NCI-H1048 (cell line): ENCODE data around the gene EGLN1.
"Not testable (repeated sequence)": the region's sequence is repeated elsewhere in the genome, so short reads cannot be mapped to it uniquely, and the experiment has no call there.

Experiments
- DNase-seq: peaks from one replicate; lab custom pipeline; 2025; lab: John Stamatoyannopoulos, UW

Gene EGLN1

DNA sequence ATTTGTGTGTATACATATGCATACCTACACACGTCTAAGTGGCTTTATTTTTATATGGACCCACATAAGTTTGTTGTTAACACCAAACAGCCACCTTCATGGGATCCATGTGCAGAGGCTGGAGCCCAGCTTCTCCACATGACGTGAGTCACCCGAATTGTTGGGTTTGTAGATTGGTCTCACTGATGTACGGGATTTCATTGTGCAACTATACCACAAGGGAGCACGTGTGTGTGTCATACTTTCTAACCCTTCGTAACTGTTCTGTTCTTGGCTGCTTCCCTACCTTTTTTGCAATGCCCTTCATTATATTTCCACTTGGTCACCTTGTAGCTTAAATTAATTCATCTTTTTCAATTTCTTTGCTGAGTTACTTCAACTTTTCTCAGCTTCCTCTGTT lies 63.0 kb downstream of the EGLN1 start:
- DNase-seq: no peak

DNA sequence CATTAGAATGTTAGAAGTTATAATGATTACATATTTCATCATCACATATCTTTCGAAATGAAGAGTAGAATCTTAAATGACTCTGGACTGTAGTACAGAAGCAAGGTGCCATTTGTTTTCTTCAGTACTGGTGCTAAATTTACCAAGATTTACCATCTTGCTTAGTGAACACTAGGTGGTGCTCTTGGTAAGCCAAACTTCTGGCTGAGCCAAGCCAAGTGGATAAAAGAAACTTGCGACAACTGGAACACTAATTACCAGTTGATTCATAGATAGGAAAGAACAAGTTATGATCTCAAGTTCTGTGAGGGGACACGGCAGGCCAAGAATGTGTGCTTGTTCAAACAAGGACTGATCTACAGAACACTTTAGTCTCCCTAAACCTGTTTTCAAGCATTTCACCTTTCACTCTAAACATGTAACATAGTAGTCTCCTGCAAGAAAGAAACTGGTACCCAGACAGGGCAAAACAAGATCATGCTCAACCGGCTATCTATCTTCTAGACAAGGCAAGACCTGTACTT lies 64.2 kb downstream of the EGLN1 start:
- DNase-seq: peak; percentile 63

DNA sequence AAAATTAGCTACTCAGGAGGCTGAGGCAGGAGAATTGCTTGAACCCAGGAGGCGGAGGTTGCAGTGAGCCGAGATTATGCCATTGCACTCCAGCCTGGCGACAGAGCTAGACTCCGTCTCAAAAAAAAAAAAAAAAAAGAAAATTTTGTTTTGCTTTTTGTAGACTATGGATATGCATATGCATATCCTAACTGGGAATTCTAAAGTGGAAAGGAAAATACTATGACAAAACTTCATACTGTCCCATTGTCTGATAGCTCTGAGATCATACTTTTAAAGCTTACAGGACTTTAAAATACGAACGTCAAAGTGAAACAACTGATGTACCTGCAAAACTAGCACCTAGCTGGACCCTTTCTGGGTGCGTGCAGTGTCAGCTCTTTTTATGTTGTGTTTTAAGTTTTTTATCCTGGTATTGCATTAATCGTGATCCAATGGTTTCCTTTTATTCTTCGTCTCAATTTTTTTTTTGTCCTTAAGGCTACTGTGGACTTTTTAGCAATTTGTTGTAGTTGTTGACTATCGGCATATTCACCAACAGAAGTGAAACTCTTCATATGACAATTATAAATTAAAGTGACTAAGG lies 64.8 kb downstream of the EGLN1 start:
- no peak for DNase-seq

DNA sequence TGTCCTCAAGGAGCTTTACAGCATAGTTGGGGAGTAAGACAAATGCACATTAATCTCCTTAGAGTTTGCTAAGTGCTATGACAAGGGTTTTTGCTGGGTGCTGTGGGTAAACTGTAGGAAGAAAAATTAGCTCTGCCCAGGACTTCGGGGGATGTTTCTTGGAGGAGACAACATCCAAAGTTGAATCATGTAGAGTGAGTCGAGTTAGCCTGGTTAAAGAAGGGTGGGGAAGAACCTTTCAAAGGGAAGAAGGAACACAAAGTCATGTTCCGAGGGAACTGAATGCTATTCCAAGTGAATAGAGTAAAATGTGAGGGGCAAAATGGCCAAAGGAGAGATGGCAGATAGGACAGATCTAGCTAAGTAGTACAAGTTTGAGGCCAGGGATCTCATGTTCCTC lies 66.9 kb downstream of the EGLN1 start:
- no peak for DNase-seq

DNA sequence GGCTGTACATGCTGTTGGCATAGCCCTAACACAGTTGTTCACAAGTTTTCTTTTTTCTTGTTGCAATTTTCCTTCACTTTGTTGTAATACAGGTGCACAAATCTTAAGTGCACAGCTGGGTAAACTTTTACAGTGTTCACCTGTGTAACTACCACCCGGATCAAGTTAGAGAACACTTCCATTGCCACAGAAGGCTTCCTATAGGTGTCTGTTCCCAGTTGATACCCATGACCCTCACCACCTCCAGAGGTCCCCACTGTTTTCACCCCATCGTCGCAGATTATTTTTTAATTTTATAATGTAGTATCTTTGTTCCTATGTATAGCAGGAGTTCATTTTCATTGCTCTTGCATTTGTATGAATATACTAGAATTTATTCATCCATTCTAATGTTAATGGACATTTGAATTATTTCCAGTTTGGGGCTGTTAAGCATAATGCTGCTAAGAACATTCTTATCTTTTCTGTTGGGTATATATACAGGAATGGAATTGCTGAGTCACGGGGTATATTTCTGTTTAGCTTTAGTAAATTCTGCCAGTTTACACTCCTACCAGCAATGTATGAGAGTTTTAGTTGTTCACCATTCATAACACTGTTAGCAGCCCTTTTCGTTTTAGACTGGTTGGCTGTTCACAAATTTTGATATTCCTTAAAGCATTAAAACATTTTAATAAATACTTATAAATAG lies 67.6 kb downstream of the EGLN1 start:
- DNase-seq: no peak

DNA sequence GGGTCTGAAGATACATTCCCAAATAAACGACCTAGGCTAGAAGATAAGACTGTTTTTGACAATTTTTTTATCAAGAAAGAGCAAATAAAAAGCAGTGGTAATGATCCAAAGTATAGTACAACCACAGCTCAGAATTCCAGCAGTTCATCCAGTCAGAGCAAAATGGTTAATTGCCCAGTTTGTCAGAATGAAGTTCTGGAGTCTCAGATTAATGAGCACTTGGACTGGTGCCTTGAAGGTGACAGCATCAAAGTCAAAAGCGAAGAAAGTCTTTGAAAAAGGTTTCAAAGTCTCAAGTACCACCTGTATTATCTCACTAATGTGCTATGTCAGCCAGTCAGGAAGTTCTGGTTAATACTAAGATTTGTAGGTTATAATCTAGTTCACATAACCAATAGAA lies 69.0 kb downstream of the EGLN1 start:
- no peak for DNase-seq

DNA sequence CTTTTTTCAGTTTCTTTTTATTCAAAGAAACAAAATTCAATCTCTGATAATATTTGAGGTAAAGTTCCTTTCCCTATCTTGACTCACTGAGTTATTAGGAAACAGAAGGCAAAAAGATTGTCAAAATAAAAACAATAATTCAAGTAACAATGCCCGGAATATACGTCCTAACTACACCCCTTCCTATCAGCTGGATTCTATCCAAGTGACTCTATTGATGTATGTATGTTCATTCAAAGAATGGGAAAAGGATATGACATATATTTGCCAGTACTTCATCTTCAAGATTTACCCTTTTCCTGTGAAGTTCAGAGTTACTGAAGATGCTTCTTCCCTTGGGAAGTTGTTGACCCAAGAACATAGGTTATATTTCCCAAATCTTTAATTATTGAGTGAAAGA lies 70.3 kb downstream of the EGLN1 start:
- DNase-seq: no peak

DNA sequence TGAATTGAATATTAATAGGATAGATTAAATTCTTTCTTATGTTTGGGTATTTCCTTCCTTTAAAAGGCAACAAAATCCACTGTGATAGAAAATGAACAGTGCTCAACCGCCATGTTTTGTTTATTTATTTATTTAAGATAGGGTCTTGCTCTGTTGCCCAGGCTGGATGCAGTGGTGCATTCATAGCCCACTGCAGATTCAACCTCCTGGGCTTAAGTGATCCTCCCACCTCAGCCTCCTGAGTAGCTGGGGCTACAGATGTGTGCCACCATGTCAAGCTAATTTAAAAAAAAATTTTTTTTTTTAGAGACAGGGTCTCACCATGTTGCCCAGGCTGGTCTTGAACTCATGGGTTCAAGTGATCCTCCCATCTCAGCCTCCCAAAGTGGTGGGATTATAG lies 73.2 kb downstream of the EGLN1 start:
- not testable (repeated sequence) for DNase-seq

DNA sequence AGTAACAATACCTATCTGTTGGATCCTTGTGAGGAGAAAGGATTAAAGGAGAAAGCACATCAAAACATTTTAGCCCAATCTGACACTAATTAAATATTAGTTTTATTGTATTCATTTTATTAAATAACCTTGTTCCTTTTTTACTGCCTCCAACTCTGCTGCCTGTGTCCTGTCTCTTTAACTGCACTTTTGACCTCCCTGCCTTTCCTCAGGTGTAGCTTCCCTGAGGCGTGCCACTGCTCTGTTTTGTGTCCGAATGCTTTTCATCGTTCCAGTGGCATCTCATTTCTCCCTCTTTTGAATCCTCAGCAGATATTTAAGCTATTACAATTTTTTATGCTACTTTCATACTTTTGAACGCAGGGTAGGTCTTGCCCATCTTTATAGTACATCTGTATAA lies 73.6 kb downstream of the EGLN1 start:
- DNase-seq: no peak

DNA sequence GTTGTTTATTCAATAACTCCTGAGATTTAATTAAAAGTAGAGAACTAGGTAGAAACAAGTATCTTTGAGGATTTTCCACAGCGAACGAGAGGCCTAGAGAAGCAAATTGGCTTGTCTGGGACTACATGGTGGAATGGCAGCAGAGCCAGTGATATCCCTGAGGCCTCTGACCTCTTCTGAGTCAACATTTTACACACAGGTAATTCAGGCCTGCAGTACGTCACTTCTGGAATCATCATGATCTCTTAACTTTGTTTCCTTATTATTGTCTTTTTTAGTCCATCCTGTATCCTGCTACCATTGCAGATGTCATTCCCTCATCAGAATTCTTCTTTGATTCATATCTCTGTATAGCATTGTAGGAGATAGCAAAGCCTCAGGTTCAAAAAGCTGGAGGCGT lies 74.1 kb downstream of the EGLN1 start:
- no peak for DNase-seq

DNA sequence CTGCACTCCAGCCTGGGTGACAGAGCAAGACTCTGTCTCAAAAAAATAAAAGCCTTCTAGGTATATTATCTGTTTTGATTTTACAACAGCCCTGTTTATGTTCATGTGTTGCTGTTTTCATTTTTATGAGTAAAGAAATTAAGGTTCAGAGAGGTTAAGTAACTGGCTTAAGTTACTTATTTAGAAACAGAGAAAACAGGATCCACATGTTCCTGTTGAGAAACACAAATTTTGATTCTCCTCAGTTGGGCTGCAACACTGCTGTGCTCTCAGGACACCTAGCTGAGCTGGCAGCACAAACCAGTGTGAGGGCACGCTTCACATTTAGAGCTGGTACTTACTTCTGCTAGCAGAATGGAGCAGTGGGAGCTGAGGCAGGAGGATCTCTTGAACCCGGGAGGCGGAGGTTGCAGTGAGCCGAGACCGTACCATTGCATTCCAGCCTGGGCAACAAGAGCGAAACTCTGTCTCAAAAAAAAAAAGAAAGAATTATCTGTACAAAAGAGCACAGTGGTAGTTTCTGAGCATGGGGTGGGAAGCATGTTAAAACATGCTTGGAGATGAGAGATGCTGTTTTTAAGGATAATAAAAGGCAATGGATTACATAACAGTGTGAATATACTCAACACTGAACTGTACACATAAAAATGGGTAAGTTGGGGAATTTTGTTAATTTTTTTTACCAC lies 81.6 kb downstream of the EGLN1 start:
- DNase-seq: no peak

DNA sequence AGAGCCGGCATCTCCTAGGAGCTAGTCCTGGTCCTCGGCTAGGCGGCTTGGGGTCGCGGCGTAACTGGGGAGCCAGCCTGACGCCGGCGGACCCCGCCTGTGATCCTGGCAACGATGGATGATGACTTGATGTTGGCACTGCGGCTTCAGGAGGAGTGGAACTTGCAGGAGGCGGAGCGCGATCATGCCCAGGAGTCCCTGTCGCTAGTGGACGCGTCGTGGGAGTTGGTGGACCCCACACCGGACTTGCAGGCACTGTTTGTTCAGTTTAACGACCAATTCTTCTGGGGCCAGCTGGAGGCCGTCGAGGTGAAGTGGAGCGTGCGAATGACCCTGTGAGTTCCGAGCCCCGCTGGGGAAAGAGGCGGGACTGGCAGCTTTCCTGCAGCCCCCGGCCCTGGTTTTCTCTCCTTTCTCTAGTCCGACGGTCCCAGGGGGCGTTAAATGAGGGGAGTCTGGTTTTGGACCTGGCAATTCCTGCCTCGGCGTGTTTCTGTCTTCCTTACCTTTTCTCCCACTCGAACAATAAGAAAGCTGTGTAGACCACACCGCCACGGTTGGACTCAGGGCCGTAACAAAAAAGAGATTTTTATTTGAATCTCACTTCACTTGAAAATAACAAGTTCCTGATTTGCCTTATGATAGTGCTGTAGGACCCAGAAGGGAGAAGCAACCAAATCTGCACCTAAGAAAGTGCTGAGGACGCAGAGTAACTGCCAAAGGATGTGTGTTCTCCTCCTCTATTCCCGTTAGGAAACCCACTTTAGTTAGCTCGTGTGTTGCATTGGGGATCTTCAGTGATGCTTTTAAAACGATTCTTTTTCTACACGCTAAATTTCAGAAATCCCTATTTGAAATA lies 83.6 kb downstream of the EGLN1 start, which contains the start of gene SPRTN:
Gene SPRTN (plus strand): TSS at position 24 of the 859 bp plus-strand sequence. CDS start 91 bp downstream, at position 115.
- no peak for DNase-seq

DNA sequence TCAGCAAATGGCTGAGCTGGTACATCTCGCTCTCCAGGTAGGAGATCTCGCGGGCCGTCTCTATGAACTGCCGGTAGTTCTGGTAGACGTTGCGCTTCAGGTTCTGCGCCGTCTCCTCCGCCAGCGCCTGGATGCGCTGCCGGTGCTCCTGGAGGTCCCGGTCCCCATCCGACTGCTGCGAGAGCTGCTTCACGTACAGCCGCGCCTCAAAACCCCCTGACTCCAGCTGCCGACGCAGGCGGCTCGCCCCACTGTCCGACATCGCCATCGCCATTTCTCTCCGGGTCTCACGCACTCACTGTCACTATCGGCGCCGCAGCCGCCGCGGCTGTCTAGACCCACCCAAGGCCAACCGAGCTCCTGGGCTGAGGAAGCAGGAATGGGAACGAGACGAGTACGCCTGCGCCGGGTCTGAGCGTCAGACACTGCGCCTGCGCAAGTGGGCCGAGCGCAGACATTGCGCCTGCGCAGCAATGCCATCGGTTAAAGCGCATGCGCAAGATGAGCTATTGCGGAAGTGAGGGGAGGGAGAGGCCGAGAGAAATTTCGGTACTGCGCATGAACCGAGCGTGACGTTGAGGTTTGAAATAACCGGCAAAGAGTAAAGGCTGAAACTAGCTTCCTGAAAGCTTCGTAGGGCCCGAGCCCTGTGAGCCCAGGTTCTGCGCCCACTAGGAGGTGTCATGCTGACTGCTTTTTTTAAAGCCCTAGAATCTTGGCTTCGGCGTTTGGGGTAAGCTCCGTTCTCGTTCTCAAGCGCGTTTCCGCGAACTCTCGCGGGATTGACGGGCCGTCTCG lies 84.4 kb downstream of the EGLN1 start, which contains the start of gene EXOC8:
Gene EXOC8 (minus strand): TSS at position 381 of the 798 bp plus-strand sequence. CDS start 107 bp downstream, at position 274.
- peak; percentile 99 for DNase-seq

DNA sequence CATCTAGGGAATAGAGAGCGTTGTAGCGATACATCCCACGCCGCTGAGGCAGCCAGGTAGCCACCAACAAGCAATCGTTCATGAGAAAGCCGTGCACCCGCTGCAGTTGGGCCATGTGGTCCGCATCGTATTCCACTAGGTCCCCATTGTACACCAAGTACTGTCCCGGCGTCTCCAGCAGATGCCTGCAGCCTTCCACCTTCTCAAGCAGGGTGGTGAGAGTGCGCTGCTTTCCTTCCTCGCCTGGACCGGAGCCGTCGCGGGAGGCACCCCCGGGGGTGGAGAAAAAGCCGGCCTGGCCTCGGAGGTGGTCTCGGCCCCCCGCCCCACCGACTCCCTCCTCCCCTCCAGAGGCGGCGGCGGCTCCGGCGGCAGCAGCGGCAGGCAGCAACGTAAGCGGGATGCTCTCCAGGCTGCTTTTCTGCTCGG lies 85.0 kb downstream of the EGLN1 start:
- DNase-seq: no peak

DNA sequence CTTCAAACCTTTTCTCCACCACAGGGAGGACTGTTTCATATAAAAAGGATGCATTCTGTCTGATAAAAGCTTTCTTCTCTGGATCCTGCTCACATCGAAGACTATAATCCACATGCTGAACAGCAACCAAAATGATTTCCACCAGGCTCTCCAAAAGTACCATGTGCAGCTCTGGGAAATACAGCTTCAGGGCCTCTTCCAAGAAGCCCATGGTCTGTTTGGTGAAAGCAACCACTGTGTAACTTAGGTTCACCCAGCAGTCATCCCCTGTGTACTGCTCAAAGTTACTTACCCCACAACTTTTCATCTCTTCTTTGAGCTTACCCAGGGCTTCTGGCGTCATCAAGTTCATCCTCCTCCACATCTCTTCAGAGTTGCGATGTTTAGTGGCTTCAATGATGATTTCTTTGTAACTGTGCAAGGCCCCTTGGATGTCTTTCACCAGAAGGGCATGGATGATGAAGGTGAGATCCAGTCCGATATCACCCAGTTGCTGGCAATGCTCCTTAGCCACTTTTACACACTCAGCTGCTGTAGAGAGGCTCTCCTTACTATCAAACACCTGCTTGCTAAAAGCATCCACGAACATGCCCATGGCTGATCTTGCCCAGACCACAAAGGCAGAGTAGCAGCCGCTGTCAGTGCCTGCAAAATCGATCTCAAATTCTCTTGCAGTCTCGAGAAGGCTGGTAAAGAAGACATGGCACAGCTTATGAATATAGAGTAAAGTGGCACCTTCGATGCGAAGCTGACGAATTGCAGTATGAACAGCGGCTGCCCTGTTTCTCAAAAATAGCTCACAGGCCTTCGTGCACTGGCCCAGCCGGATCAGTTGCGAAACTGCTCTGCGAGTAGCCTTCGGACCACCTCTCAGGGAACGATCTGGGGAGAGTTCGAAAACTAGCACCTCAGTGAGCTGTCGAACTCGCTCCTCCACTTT lies 86.2 kb downstream of the EGLN1 start:
- no peak for DNase-seq

DNA sequence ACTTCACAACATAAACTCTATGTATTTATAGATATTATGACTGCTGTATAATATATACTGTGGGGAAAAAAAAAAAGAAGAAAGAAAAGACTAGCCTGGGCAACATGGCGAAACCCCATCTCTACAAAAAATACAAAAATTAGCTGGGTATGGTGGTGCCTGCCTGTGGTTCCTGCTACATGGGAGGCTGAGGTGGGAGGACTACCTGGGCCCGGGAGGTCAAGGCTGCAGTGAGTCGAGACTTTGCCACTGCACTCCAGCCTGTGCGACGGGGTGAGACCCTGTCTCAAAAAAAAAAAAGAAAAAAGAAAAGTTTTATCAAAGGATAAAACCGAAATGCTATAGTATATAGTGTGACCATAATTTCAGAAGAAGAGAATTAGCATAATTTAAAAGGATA lies 87.1 kb downstream of the EGLN1 start:
- no peak for DNase-seq

DNA sequence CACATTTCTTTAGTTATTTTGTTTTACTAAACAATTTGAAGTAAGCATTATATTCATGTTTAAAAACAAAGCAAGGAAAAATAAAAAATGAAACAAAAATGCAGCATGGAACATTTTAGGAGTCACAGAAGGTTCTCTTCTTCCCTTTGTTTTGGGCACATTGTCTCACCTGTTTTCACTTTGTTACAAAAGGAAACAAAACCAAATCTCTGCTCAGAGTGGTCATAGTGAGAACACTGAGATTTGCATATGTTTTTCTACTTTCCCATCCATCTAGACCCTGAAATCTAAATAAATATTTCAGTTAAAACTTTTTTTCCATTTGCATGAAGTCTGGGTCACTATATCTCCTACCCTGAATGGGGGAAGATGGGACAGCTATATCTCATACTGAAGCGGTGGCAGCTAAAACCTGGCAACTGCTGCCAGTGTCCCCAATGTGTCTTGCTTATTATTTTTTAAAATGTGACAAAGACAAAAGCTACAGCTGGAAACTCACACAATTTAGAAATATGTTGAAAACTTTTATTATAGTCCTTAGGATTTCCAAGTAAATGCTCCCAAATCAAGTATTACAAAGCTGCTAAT lies 87.9 kb downstream of the EGLN1 start:
- no peak for DNase-seq

DNA sequence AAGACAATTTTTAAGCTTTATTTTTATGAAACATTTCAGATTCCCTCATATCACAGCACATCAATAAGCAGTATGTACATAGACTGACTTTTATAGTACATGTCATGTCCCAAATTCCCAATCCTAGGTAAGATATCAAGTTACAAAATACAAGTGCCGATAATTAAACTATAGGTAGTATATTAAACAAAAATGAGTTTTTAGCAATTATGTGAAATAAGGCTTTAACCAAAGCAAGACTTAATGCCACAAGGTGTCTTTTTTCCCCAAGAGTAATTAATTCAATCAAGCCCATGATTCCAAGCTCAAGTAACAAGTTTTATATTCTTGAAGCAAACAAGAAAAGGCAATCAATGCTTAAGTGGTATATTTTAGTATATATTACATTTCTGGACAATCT lies 89.3 kb downstream of the EGLN1 start:
- DNase-seq: no peak

DNA sequence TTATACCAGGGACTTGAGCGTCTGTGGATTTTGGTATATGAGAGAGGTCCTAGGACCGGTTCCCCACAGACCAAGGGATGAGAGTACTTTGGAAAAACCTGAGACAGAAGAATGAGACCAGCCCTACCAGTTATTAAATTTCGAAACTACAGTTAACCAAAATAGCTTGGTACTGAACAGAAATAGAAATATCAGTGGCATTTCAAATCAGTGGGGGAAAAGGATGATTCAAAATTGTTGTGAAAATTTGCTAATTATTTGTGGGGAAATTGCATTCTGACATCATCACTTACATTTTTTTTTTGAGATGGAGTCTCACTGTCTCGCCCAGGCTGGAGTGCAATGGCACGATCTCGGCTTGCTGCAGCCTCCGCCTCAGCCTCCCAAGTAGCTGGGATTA lies 92.6 kb downstream of the EGLN1 start:
- DNase-seq: no peak

DNA sequence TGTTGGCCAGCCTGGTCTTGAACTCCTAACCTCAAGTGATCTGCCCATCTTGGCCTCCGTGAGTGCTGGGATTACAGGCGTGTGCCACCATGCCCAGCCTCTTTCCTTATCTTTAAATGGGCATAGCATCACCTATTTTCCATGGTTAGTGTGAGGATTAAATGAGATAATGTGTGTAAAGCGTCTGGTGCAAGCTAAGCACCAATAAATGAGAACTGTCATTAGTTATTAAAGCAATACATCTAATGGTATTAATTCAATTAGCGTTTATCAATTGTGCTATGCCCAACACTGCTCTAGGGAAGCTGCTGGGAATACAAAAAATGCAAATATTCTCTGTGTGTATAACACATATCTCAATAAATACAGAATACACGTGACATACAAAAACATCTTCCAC lies 94.5 kb downstream of the EGLN1 start:
- no peak for DNase-seq
